H9 (cell line): ENCODE results near the gene ANAPC1. TPM values are rescaled to one million over a fixed set of nuclear protein-coding genes. Genes with fewer than 3 reads are reported as not detected.
A peak's percentile ranks its signal among the peaks of the same experiment; 100 is the strongest.
"Not testable (repeated sequence)": the region's sequence is repeated elsewhere in the genome, so short reads cannot be mapped to it uniquely, and the experiment has no call there.

Experiments used
- DNase-seq: peaks from one replicate; pipeline ENCODE4 v3.0.0-alpha.2; 2017
- H2AFZ ChIP-seq: one replicate; pipeline ENCODE4 v1.6.1; 2013; ENCODE audit warnings: mild to moderate bottlenecking, low read length, control low read depth, moderate library complexity
- H2AK5ac ChIP-seq: 2 replicates; pipeline ENCODE4 v1.6.1; 2013; ENCODE audit warnings: low read length, control low read depth, mixed read lengths; ENCODE audit not compliant: insufficient read length
- H2BK120ac ChIP-seq: one replicate; pipeline ENCODE4 v1.6.1; 2013; ENCODE audit warnings: low read depth, mild to moderate bottlenecking, low read length, control low read depth, inconsistent platforms; ENCODE audit not compliant: poor library complexity, severe bottlenecking
- H2BK12ac ChIP-seq: 2 replicates; pipeline ENCODE4 v1.6.1; 2013; ENCODE audit warnings: low read length, control low read depth, mixed read lengths, low read depth; ENCODE audit not compliant: insufficient read length
- H2BK15ac ChIP-seq: 2 replicates; pipeline ENCODE4 v1.6.1; 2013; ENCODE audit warnings: low read depth, low read length, control low read depth
- H2BK20ac ChIP-seq: one replicate; pipeline ENCODE4 v1.6.1; 2013; ENCODE audit warnings: low read depth, mild to moderate bottlenecking, low read length, control low read depth, inconsistent platforms; ENCODE audit not compliant: poor library complexity, severe bottlenecking
- H2BK5ac ChIP-seq: 2 replicates; pipeline ENCODE4 v1.6.1; 2013; ENCODE audit warnings: low read length, control low read depth, mixed read lengths; ENCODE audit not compliant: insufficient read length
- H3K14ac ChIP-seq: 2 replicates; pipeline ENCODE4 v1.6.1; 2013; ENCODE audit warnings: low read length, control low read depth; ENCODE audit not compliant: insufficient read depth
- H3K18ac ChIP-seq: 2 replicates; pipeline ENCODE4 v1.6.1; 2013; ENCODE audit warnings: low read depth, mild to moderate bottlenecking, mixed read lengths, low read length, control low read depth; ENCODE audit not compliant: insufficient read length
- H3K23ac ChIP-seq: 2 replicates; pipeline ENCODE4 v1.6.1; 2013; ENCODE audit warnings: low read length, control low read depth, mixed read lengths, low read depth; ENCODE audit not compliant: insufficient read length
- H3K23me2 ChIP-seq: 2 replicates; pipeline ENCODE4 v1.6.1; 2013; ENCODE audit warnings: low read depth, mild to moderate bottlenecking, mixed read lengths, low read length, control low read depth; ENCODE audit not compliant: insufficient read length, poor library complexity, severe bottlenecking
- H3K27ac ChIP-seq: 2 replicates; pipeline ENCODE4 v1.5.1; 2013; ENCODE audit warnings: low read length, control low read depth, mixed read lengths, low read depth; ENCODE audit not compliant: insufficient read length
- H3K27me3 ChIP-seq: 2 replicates; pipeline ENCODE4 v1.6.1; 2013; ENCODE audit warnings: low read length, control low read depth, inconsistent platforms; ENCODE audit not compliant: insufficient read depth
- H3K4ac ChIP-seq: 2 replicates; pipeline ENCODE4 v1.6.1; 2013; ENCODE audit warnings: low read depth, mild to moderate bottlenecking, control low read depth, inconsistent platforms, low read length, moderate library complexity
- H3K4me1 ChIP-seq: 2 replicates; pipeline ENCODE4 v1.6.1; 2013; ENCODE audit warnings: low read length, control low read depth, inconsistent platforms; ENCODE audit not compliant: insufficient read depth
- H3K4me2 ChIP-seq: 2 replicates; pipeline ENCODE4 v1.6.1; 2013; ENCODE audit warnings: low read length, control low read depth, mixed read lengths; ENCODE audit not compliant: insufficient read length, insufficient read depth
- H3K56ac ChIP-seq: 2 replicates; pipeline ENCODE4 v1.6.1; 2013; ENCODE audit warnings: low read depth, mild to moderate bottlenecking, mixed read lengths, low read length, control low read depth; ENCODE audit not compliant: insufficient read length
- H3K79me1 ChIP-seq: 2 replicates; pipeline ENCODE4 v1.6.1; 2013; ENCODE audit warnings: low read depth, mild to moderate bottlenecking, moderate library complexity, low read length, control low read depth, inconsistent platforms; ENCODE audit not compliant: insufficient read depth, poor library complexity, severe bottlenecking
- H3K79me2 ChIP-seq: 2 replicates; pipeline ENCODE4 v1.6.1; 2013; ENCODE audit warnings: low read length, control low read depth, inconsistent platforms; ENCODE audit not compliant: insufficient read depth
- H3K9ac ChIP-seq: 2 replicates; pipeline ENCODE4 v1.6.1; 2013; ENCODE audit warnings: low read length, control low read depth, mixed read lengths; ENCODE audit not compliant: insufficient read length; ENCODE audit errors: extremely low read depth
- H3K9me3 ChIP-seq: one replicate; pipeline ENCODE4 v1.6.1; 2013; ENCODE audit warnings: low read depth, low read length, inconsistent platforms; ENCODE audit not compliant: control insufficient read depth
- H3T11ph ChIP-seq: one replicate; pipeline ENCODE4 v1.6.1; 2013; ENCODE audit warnings: mild to moderate bottlenecking, low read length, control low read depth, inconsistent platforms
- H4K20me1 ChIP-seq: one replicate; pipeline ENCODE4 v1.6.1; 2013; ENCODE audit not compliant: control insufficient read depth, insufficient read length, insufficient read depth
- H4K5ac ChIP-seq: 2 replicates; pipeline ENCODE4 v1.6.1; 2013; ENCODE audit warnings: low read depth, mild to moderate bottlenecking, mixed read lengths, low read length, control low read depth; ENCODE audit not compliant: insufficient read length
- H4K8ac ChIP-seq: replicated peaks from 2 replicates; pipeline ENCODE4 v1.6.1; 2013; ENCODE audit warnings: low read length, control low read depth, mixed read lengths, low read depth; ENCODE audit not compliant: insufficient read length
- H4K91ac ChIP-seq: 2 replicates; pipeline ENCODE4 v1.6.1; 2013; ENCODE audit warnings: low read depth, mild to moderate bottlenecking, moderate library complexity, mixed read lengths, low read length, control low read depth; ENCODE audit not compliant: insufficient read length
- H3K27ac Mint-ChIP-seq, 3 experiments: 2 replicates in 2 of 3; 3 replicates in 1 of 3; pipeline ENCODE4 v1.8.0; 2020 to 2021; ENCODE audit warnings: mixed read lengths in 3 of 3, mild to moderate bottlenecking in 1 of 3, moderate library complexity in 1 of 3
- H3K27me3 Mint-ChIP-seq: 2 replicates; pipeline ENCODE4 v1.8.0; 2021; ENCODE audit warnings: low read depth, mild to moderate bottlenecking, moderate library complexity, mixed read lengths
- H3K36me3 Mint-ChIP-seq, 3 experiments: 2 replicates in 2 of 3; 3 replicates in 1 of 3; pipeline ENCODE4 v1.8.0; 2020 to 2021; ENCODE audit warnings: low read depth in 3 of 3, mixed read lengths in 3 of 3; ENCODE audit not compliant: insufficient read depth in 1 of 3
- H3K4me1 Mint-ChIP-seq, 2 experiments: 2 replicates each; pipeline ENCODE4 v1.8.0; 2020; ENCODE audit warnings: mixed read lengths in 2 of 2
- H3K4me3 Mint-ChIP-seq, 2 experiments: 2 replicates in 1 of 2; 3 replicates in 1 of 2; pipeline ENCODE4 v1.8.0; 2020 to 2021; ENCODE audit warnings: mild to moderate bottlenecking in 2 of 2, mixed read lengths in 2 of 2, moderate library complexity in 1 of 2
- H3K9me3 Mint-ChIP-seq, 2 experiments: 2 replicates in 1 of 2; 3 replicates in 1 of 2; pipeline ENCODE4 v1.8.0; 2020; ENCODE audit warnings: mild to moderate bottlenecking in 2 of 2, mixed read lengths in 2 of 2, moderate library complexity in 1 of 2
- CTCF ChIP-seq: fragments of 200-600 bp; sonication (generic); conservative IDR thresholded peaks from 3 replicates; pipeline ENCODE4 v1.8.0; 2021; ENCODE audit warnings: antibody characterized with exemption, mild to moderate bottlenecking
- WGBS: extraction: QIAGEN DNeasy Blood & Tissue Kit; methylation state at CpG from one replicate; pipeline ENCODE4 v1.1.7; 2013; ENCODE audit warnings: missing lambda C conversion rate, low lambda C conversion rate, mixed read lengths; ENCODE audit not compliant: insufficient read length; ENCODE audit errors: extremely low coverage; 5-methylcytosine and 5-hydroxymethylcytosine counted together
- total RNA-seq: library from RNA; stranded (reverse); gene quantifications from 2 replicates; pipeline ENCODE4 v1.2.1, GENCODE V29; 2021

ANAPC1 gene
- total RNA-seq, 1 experiment from 2014 or later, result 79.1 TPM

- not testable (repeated sequence) for H4K91ac ChIP-seq, H3K14ac ChIP-seq, H3T11ph ChIP-seq, H2AK5ac ChIP-seq, H2BK20ac ChIP-seq, H3K9ac ChIP-seq, H3K4me1 ChIP-seq, H3K4me2 ChIP-seq, H2BK12ac ChIP-seq, H3K9me3 Mint-ChIP-seq, H3K79me1 ChIP-seq, H3K4ac ChIP-seq, H4K8ac ChIP-seq, H3K4me1 Mint-ChIP-seq, H2BK5ac ChIP-seq, H3K27ac ChIP-seq, H3K23ac ChIP-seq, H3K9me3 ChIP-seq, H2BK15ac ChIP-seq, H2BK120ac ChIP-seq, H3K79me2 ChIP-seq, H3K27me3 ChIP-seq, H3K27me3 Mint-ChIP-seq, H4K5ac ChIP-seq, H2AFZ ChIP-seq, H4K20me1 ChIP-seq, H3K36me3 Mint-ChIP-seq, H3K4me3 Mint-ChIP-seq, H3K18ac ChIP-seq, DNase-seq, H3K27ac Mint-ChIP-seq, H3K56ac ChIP-seq, H3K23me2 ChIP-seq
- WGBS, result no CpG with 5 or more reads among the region's 7 CpGs
- TF ChIP-seq CTCF, result peak; percentile 40; the same call in 2 of the 3 replicates
Measured at GRCh38 chr2:111812970-111813622, 70.9 kb downstream of the ANAPC1 start.

DNA sequence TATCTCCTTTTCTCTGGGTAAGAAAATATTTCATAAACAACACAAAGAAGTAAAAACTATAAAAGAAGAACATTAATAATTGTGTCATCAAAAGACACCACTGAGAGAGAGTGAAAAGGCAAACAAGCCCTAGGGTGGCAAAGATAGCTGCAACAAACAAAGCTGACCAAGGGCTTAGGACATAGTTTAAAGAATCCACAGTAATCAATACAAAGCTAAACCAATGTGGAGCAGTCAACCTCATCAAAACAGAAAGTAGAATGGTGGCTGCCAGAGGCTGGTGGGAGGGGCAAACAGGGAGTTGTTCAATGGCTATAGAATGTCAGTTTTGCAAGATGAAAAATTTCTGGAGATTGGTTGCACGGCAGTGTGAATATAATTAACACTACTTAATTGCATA lies 93.4 kb downstream of the ANAPC1 start:
- not testable (repeated sequence) for H3K27me3 Mint-ChIP-seq, H3K14ac ChIP-seq, H2BK15ac ChIP-seq, H3K79me1 ChIP-seq, H3K9me3 Mint-ChIP-seq, H3K18ac ChIP-seq, H3K27ac Mint-ChIP-seq, H2BK120ac ChIP-seq, H3K4ac ChIP-seq, H4K8ac ChIP-seq, H3K9me3 ChIP-seq, H3K4me1 Mint-ChIP-seq, H3K4me1 ChIP-seq, H2AK5ac ChIP-seq, H3K4me3 Mint-ChIP-seq, H4K5ac ChIP-seq, H3K56ac ChIP-seq, H2BK12ac ChIP-seq, H2AFZ ChIP-seq, H3K23ac ChIP-seq, H2BK5ac ChIP-seq, H4K20me1 ChIP-seq, DNase-seq, H3K36me3 Mint-ChIP-seq, H2BK20ac ChIP-seq, H3T11ph ChIP-seq, H3K79me2 ChIP-seq, H3K23me2 ChIP-seq, H3K9ac ChIP-seq, H4K91ac ChIP-seq, H3K27ac ChIP-seq, H3K4me2 ChIP-seq, H3K27me3 ChIP-seq
- WGBS, result no CpG with 5 or more reads among the region's 1 CpG
